Ovary (tissue), 3 donors: Measurements from ENCODE around the gene GRIK4.

Source experiments
- EP300 ChIP-seq: sonication (generic); formaldehyde crosslinking; IDR thresholded peaks from one replicate; pipeline ENCODE4 v1.6.1; 2017; ENCODE audit warnings: antibody characterized with exemption
- POLR2A ChIP-seq: fragments of 450-650 bp; IDR thresholded peaks from one replicate; pipeline ENCODE4 v1.6.1; 2017; ENCODE audit warnings: antibody characterized with exemption, mild to moderate bottlenecking, moderate library complexity
- TF ChIP-seq, protein P1 (sequence below), 3 donors: fragments of 450-650 bp in 2 of 3; fragments of 200-600 bp in 1 of 3; IDR thresholded peaks; one replicate each; pipeline versions ENCODE4 v1.5.1 to v1.8.0; 2016 to 2022; ENCODE audit warnings: antibody characterized with exemption in 3 of 3, mild to moderate bottlenecking in 1 of 3
- donor health status: DM: no; HTN: no; CAD: no.

DNA sequence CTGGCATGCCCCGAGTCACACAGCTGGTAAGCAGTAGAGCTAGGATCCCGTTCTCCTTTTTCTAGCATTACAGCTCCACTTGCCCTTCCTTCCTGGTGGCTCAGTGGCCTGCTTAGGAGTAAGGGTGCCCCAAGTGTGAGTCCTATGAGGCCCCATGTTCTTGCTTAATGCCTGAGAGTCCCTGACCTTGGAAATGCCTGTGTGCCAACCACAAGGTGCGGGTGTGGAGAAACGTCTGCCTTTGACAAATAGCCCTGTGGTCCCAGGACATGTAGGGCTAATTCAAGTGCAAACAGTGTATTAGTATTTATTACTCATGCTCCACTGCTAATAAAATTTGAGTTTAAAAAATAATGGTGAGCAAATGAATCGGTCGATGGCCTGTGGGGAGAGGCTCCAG is 18.4 kb downstream of the GRIK4 start:
- TF ChIP-seq, protein P1, sequence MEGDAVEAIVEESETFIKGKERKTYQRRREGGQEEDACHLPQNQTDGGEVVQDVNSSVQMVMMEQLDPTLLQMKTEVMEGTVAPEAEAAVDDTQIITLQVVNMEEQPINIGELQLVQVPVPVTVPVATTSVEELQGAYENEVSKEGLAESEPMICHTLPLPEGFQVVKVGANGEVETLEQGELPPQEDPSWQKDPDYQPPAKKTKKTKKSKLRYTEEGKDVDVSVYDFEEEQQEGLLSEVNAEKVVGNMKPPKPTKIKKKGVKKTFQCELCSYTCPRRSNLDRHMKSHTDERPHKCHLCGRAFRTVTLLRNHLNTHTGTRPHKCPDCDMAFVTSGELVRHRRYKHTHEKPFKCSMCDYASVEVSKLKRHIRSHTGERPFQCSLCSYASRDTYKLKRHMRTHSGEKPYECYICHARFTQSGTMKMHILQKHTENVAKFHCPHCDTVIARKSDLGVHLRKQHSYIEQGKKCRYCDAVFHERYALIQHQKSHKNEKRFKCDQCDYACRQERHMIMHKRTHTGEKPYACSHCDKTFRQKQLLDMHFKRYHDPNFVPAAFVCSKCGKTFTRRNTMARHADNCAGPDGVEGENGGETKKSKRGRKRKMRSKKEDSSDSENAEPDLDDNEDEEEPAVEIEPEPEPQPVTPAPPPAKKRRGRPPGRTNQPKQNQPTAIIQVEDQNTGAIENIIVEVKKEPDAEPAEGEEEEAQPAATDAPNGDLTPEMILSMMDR (IDR thresholded peaks at IDR 0.05), result no peak
- TF ChIP-seq POLR2A (no peak), EP300 (no peak)
